Measurements from ENCODE around the gene TTC31.

GRCh38 chr2:74448771-74449170 is 34.1 kb upstream of the TTC31 start:
- TF ChIP-seq, protein P1, sequence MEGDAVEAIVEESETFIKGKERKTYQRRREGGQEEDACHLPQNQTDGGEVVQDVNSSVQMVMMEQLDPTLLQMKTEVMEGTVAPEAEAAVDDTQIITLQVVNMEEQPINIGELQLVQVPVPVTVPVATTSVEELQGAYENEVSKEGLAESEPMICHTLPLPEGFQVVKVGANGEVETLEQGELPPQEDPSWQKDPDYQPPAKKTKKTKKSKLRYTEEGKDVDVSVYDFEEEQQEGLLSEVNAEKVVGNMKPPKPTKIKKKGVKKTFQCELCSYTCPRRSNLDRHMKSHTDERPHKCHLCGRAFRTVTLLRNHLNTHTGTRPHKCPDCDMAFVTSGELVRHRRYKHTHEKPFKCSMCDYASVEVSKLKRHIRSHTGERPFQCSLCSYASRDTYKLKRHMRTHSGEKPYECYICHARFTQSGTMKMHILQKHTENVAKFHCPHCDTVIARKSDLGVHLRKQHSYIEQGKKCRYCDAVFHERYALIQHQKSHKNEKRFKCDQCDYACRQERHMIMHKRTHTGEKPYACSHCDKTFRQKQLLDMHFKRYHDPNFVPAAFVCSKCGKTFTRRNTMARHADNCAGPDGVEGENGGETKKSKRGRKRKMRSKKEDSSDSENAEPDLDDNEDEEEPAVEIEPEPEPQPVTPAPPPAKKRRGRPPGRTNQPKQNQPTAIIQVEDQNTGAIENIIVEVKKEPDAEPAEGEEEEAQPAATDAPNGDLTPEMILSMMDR (IDR thresholded peaks at IDR 0.05; ENCODE audit: low read depth, low read length, poor library complexity, severe bottlenecking), result no peak
- no peak for TF ChIP-seq EZH2phosphoT487 (IDR thresholded peaks at IDR 0.05; ENCODE audit: borderline replicate concordance, low read length)
